ENCODE results near the gene SLC9A9. TPM values are rescaled to one million over a fixed set of nuclear protein-coding genes. Genes with fewer than 3 reads are reported as not detected.

SLC9A9 gene
- total and polyA plus RNA-seq, 9 of the 15 experiments (the other 6 are each of a cell fraction or from before 2014, with no cell fraction given) = 0.03 to 0.13 TPM; not detected in 7

DNA sequence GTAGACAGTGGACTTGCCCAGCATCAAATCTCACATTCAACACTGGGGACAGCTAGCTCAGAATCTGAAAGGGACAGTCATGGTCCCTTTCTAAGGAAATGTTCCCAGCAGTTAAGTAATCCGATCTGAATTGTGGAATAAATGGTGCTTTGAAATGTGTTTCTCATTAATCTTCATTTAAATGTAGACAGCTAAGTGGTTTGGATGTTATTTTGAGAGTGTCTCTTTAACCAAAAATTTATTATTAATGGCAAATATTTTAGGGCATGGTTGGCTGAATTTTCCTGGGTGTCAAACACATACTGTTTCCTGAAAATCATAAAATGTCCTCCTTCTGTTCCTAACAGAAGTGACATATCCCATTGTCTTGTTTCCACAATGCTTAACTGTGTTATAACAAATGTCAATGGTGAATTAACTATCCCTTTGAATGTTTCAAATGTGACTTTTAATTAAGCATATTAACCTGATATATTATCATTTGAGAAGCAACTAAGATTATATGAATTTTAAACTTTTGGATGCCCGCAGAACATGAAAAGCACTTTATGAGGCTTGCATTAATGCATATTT is 517.9 kb downstream of the SLC9A9 start (continued):
- TF ChIP-seq SAFB2 (IDR thresholded peaks at IDR 0.05; ENCODE audit: borderline replicate concordance, low read depth, low read length, severe bottlenecking) (no peak), GTF2F1 (IDR thresholded peaks at IDR 0.05; ENCODE audit: low read depth, low read length) (no peak), TCF7L2 (IDR thresholded peaks at IDR 0.05; ENCODE audit: low read depth, low read length) (no peak), MECOM (CRISPR knock-in tag; IDR thresholded peaks at IDR 0.05) (no peak), SMAD4 (CRISPR knock-in tag; conservative IDR thresholded peaks at IDR 0.05) (no peak), RBM14 (IDR thresholded peaks at IDR 0.05; ENCODE audit: borderline replicate concordance, insufficient read depth, low read depth, low read length) (no peak)
- TF ChIP-seq, protein P1, sequence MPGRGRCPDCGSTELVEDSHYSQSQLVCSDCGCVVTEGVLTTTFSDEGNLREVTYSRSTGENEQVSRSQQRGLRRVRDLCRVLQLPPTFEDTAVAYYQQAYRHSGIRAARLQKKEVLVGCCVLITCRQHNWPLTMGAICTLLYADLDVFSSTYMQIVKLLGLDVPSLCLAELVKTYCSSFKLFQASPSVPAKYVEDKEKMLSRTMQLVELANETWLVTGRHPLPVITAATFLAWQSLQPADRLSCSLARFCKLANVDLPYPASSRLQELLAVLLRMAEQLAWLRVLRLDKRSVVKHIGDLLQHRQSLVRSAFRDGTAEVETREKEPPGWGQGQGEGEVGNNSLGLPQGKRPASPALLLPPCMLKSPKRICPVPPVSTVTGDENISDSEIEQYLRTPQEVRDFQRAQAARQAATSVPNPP (IDR thresholded peaks at IDR 0.05; ENCODE audit: borderline replicate concordance, insufficient read depth, insufficient read length) = no peak

GRCh38 chr3:143329567-143330211 is 518.6 kb downstream of the SLC9A9 start:
- H3K9me1 ChIP-seq (ENCODE audit: control insufficient read depth, insufficient read depth, low read length) = no peaks in the 10 kb centered on the region
- peak overlapping the region in 1 of 2 experiments; percentile 47; a peak in 1 of 4 replicates for H3K9ac ChIP-seq (ENCODE audit: insufficient read depth in 1 of 2, low read depth in 2 of 2, low read length in 2 of 2)
- ChIA-PET POLR2A (interaction anchor here (0.6 to 1.5 kb wide), 4 partner anchors 14 to 307 kb away, joined by 3 to 4 read pairs (median 3); no protein-coding TSS in a partner anchor), CTCF (ENCODE audit: low intra/inter-chr PET ratio) (no interaction called here)
- H4K20me1 ChIP-seq (replicated peaks; ENCODE audit: control insufficient read depth, insufficient read depth, low read length) = no peaks in the 10 kb centered on the region
- peaks cover 0 to 8% of the 10 kb centered on the region in 2 experiments; a peak in 3 of 5 replicates for H3K4me1 ChIP-seq (replicated peaks in 1 of 2; ENCODE audit: control insufficient read depth in 2 of 2, insufficient read depth in 2 of 2, low read length in 2 of 2)
- H3K4me2 ChIP-seq (ENCODE audit: insufficient read depth, low read length) = no peak overlapping the region; the same call in 1 of the 2 replicates
- BruUV-seq (replicated peaks) = no TSS peak
- H3K27me3 ChIP-seq (ENCODE audit: control insufficient read depth in 2 of 2, insufficient read depth in 2 of 2, low read length in 2 of 2) = no peaks in the 10 kb centered on the region
- H3K9me3 ChIP-seq (replicated peaks; ENCODE audit: control insufficient read depth, insufficient read depth, low read depth, low read length) = no peaks in the 10 kb centered on the region
- 78% methylated on average over 15 of the region's 19 CpGs for WGBS (ENCODE audit: insufficient coverage, low coverage, missing lambda C conversion rate)
- FAIRE-seq (no peak), ATAC-seq (peak; percentile 23; the same call in 1 of the 3 replicates), DNase-seq (ENCODE audit: extremely low read depth in 1 of 4, low spot score in 3 of 4) (no peak)
- H3K36me3 ChIP-seq (ENCODE audit: control insufficient read depth, insufficient read depth, low read length) = no peaks in the 10 kb centered on the region
- H3K27ac ChIP-seq (ENCODE audit: extremely low read depth, low read depth, low read length) = no peak overlapping the region
- in situ Hi-C loops (cut with MboI) (no loop called here), intact Hi-C loops (cut with micrococcal nuclease) (no loop called here)
- H3K4me3 ChIP-seq = no peak overlapping the region
- peak overlapping the region; percentile 54; the same call in 1 of the 2 replicates for H2AFZ ChIP-seq (ENCODE audit: low read depth, low read length)
- TF ChIP-seq, protein P2, sequence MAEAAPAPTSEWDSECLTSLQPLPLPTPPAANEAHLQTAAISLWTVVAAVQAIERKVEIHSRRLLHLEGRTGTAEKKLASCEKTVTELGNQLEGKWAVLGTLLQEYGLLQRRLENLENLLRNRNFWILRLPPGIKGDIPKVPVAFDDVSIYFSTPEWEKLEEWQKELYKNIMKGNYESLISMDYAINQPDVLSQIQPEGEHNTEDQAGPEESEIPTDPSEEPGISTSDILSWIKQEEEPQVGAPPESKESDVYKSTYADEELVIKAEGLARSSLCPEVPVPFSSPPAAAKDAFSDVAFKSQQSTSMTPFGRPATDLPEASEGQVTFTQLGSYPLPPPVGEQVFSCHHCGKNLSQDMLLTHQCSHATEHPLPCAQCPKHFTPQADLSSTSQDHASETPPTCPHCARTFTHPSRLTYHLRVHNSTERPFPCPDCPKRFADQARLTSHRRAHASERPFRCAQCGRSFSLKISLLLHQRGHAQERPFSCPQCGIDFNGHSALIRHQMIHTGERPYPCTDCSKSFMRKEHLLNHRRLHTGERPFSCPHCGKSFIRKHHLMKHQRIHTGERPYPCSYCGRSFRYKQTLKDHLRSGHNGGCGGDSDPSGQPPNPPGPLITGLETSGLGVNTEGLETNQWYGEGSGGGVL (CRISPR knock-in tag; IDR thresholded peaks at IDR 0.05) = no peak
- TF ChIP-seq SPI1 (IDR thresholded peaks at IDR 0.05; ENCODE audit: borderline replicate concordance, low read depth, low read length) = peak; percentile 47; the same call in 1 of the 2 replicates
- H3K79me2 ChIP-seq (ENCODE audit: control insufficient read depth, insufficient read depth, low read length) = no peaks in the 10 kb centered on the region
